ENCODE results near the gene C13orf46.

- TF ChIP-seq EZH2 (IDR thresholded peaks at IDR 0.05; ENCODE audit: insufficient read depth, poor library complexity, severe bottlenecking) (no peak), EZH2phosphoT487 (IDR thresholded peaks at IDR 0.05; ENCODE audit: insufficient read depth, low read depth) (no peak)
Measured at GRCh38 chr13:113915786-113916329, 58.0 kb downstream of the C13orf46 start.
